Endodermal cell (in vitro differentiated cells): ENCODE data around the gene ZSWIM6. TPM values are rescaled to one million over a fixed set of nuclear protein-coding genes. Genes with fewer than 3 reads are reported as not detected.
A peak's percentile ranks its signal among the peaks of the same experiment; 100 is the strongest.

ENCODE experiments used
- DNase-seq: peaks from one replicate; pipeline ENCODE4 v3.0.0-alpha.2; 2017
- H3K27ac ChIP-seq: 2 replicates; pipeline ENCODE4 v1.5.1; 2013; ENCODE audit warnings: mild to moderate bottlenecking, low read depth, low read length, moderate library complexity
- H3K27me3 ChIP-seq: 2 replicates; pipeline ENCODE4 v1.6.1; 2013; ENCODE audit warnings: mild to moderate bottlenecking, low read length, moderate library complexity; ENCODE audit not compliant: insufficient read depth, control insufficient read depth, poor library complexity, severe bottlenecking
- H3K36me3 ChIP-seq: 2 replicates; pipeline ENCODE4 v1.7.0; 2013; ENCODE audit warnings: mild to moderate bottlenecking, low read length, moderate library complexity; ENCODE audit not compliant: control insufficient read depth, insufficient read depth
- H3K4me1 ChIP-seq: one replicate; pipeline ENCODE4 v1.7.0; 2013; ENCODE audit warnings: low read length; ENCODE audit not compliant: control insufficient read depth, insufficient read depth
- H3K4me3 ChIP-seq: 2 replicates; pipeline ENCODE4 v1.5.1; 2013; ENCODE audit warnings: mild to moderate bottlenecking, low read length, moderate library complexity
- H3K9ac ChIP-seq: 2 replicates; pipeline ENCODE4 v1.6.1; 2013; ENCODE audit warnings: mild to moderate bottlenecking, low read length, moderate library complexity; ENCODE audit not compliant: poor library complexity, severe bottlenecking; ENCODE audit errors: extremely low read depth
- H3K9me3 ChIP-seq: 2 replicates; pipeline ENCODE4 v1.6.1; 2013; ENCODE audit warnings: mild to moderate bottlenecking, low read length, moderate library complexity; ENCODE audit not compliant: control insufficient read depth
- H3K27ac Mint-ChIP-seq: 2 replicates; pipeline ENCODE4 v1.8.0; 2020; ENCODE audit warnings: mixed read lengths
- H3K27me3 Mint-ChIP-seq: 2 replicates; pipeline ENCODE4 v1.8.0; 2021; ENCODE audit warnings: mild to moderate bottlenecking, mixed read lengths; ENCODE audit not compliant: insufficient read depth
- H3K36me3 Mint-ChIP-seq: 2 replicates; pipeline ENCODE4 v1.8.0; 2020; ENCODE audit warnings: low read depth, mixed read lengths
- H3K4me1 Mint-ChIP-seq: 2 replicates; pipeline ENCODE4 v1.8.0; 2020; ENCODE audit warnings: mixed read lengths
- H3K4me3 Mint-ChIP-seq: 2 replicates; pipeline ENCODE4 v1.8.0; 2020; ENCODE audit warnings: mild to moderate bottlenecking, moderate library complexity, mixed read lengths
- H3K9me3 Mint-ChIP-seq: 2 replicates; pipeline ENCODE4 v1.8.0; 2020; ENCODE audit warnings: mild to moderate bottlenecking, mixed read lengths
- CTCF ChIP-seq: fragments of 200-600 bp; sonication (generic); conservative IDR thresholded peaks from 2 replicates; pipeline ENCODE4 v1.5.0; 2021; ENCODE audit warnings: antibody characterized with exemption, mild to moderate bottlenecking
- WGBS, 2 experiments: methylation state at CpG; one replicate each; pipeline versions ENCODE4 v1.1.5 to v1.1.7; 2013; ENCODE audit warnings: missing lambda C conversion rate in 2 of 2, mixed read lengths in 1 of 2; ENCODE audit not compliant: insufficient coverage in 1 of 2, insufficient read length in 1 of 2; 5-methylcytosine and 5-hydroxymethylcytosine counted together
- total RNA-seq, 2 donors: library from RNA; stranded (reverse); fragmentation: NEBNext Ultra II Directional in 1 of 2; extraction: Animal tissue kit (Norgen Biotek cat#: 25700) in 1 of 2; gene quantifications; 2 replicates in 1 of 2; 3 replicates in 1 of 2; pipeline ENCODE4 v1.2.1, GENCODE V29; 2021

The ZSWIM6 gene
- total RNA-seq, 2 donors from 2014 or later = 18.1 to 18.8 TPM

GRCh38 chr5:61307611-61308010, 24.4 kb upstream of the ZSWIM6 start:
- Mint-ChIP-seq H3K27ac (no peak overlapping the region), H3K9me3 (no peaks in the 10 kb centered on the region)
- 92 to 100% methylated on average over 1 of the region's 1 CpG for WGBS, 2 experiments

GRCh38 chr5:61308712-61309111, 23.3 kb upstream of the ZSWIM6 start:
- peak overlapping the region; percentile 56 for H3K27ac Mint-ChIP-seq
- Histone ChIP-seq H3K9ac (no peak overlapping the region), H3K4me1 (peaks cover 22% of the 10 kb centered on the region), H3K36me3 (no peaks in the 10 kb centered on the region), H3K27me3 (peaks cover 25% of the 10 kb centered on the region), H3K9me3 (no peaks in the 10 kb centered on the region), H3K4me3 (peak overlapping the region; percentile 26), H3K27ac (no peak overlapping the region)
- H3K36me3 Mint-ChIP-seq = no peaks in the 10 kb centered on the region
- H3K4me3 Mint-ChIP-seq = no peak overlapping the region
- no peak for TF ChIP-seq CTCF
- peaks cover 47% of the 10 kb centered on the region for H3K4me1 Mint-ChIP-seq
- H3K9me3 Mint-ChIP-seq = no peaks in the 10 kb centered on the region
- H3K27me3 Mint-ChIP-seq = peaks cover 46% of the 10 kb centered on the region
- no peak for DNase-seq
- WGBS, 2 experiments = 60 to 70% methylated on average over 1 of the region's 1 CpG

More at GRCh38 chr5:61307611-61308010, 24.4 kb upstream of the ZSWIM6 start:
- TF ChIP-seq CTCF = no peak
- Mint-ChIP-seq H3K4me3 (no peak overlapping the region), H3K36me3 (no peaks in the 10 kb centered on the region), H3K27me3 (peaks cover 46% of the 10 kb centered on the region), H3K4me1 (peaks cover 47% of the 10 kb centered on the region)
- Histone ChIP-seq H3K9ac (no peak overlapping the region), H3K27ac (no peak overlapping the region), H3K27me3 (peaks cover 28% of the 10 kb centered on the region), H3K36me3 (no peaks in the 10 kb centered on the region), H3K4me1 (peaks cover 22% of the 10 kb centered on the region), H3K9me3 (no peaks in the 10 kb centered on the region), H3K4me3 (no peak overlapping the region)
- peak; percentile 18 for DNase-seq

GRCh38 chr5:61309115-61309514, 22.9 kb upstream of the ZSWIM6 start:
- Mint-ChIP-seq H3K9me3 (no peaks in the 10 kb centered on the region), H3K4me3 (no peak overlapping the region), H3K36me3 (no peaks in the 10 kb centered on the region), H3K27me3 (peaks cover 46% of the 10 kb centered on the region), H3K27ac (peak overlapping the region; percentile 56), H3K4me1 (peaks cover 47% of the 10 kb centered on the region)
- 63 to 96% methylated on average over 4 to 5 of the region's 5 CpGs for WGBS, 2 experiments
- peaks cover 24% of the 10 kb centered on the region for H3K27me3 ChIP-seq
- DNase-seq = peak; percentile 56
- H3K27ac ChIP-seq = no peak overlapping the region
- no peak for TF ChIP-seq CTCF
- H3K36me3 ChIP-seq = no peaks in the 10 kb centered on the region
- H3K4me1 ChIP-seq = peaks cover 22% of the 10 kb centered on the region
- H3K9me3 ChIP-seq = no peaks in the 10 kb centered on the region
- no peak overlapping the region for H3K4me3 ChIP-seq
- H3K9ac ChIP-seq = no peak overlapping the region
